ENCODE data around the gene FAM216A.
"Not testable (repeated sequence)": the region's sequence is repeated elsewhere in the genome, so short reads cannot be mapped to it uniquely, and the experiment has no call there.

- TF ChIP-seq, protein P1, sequence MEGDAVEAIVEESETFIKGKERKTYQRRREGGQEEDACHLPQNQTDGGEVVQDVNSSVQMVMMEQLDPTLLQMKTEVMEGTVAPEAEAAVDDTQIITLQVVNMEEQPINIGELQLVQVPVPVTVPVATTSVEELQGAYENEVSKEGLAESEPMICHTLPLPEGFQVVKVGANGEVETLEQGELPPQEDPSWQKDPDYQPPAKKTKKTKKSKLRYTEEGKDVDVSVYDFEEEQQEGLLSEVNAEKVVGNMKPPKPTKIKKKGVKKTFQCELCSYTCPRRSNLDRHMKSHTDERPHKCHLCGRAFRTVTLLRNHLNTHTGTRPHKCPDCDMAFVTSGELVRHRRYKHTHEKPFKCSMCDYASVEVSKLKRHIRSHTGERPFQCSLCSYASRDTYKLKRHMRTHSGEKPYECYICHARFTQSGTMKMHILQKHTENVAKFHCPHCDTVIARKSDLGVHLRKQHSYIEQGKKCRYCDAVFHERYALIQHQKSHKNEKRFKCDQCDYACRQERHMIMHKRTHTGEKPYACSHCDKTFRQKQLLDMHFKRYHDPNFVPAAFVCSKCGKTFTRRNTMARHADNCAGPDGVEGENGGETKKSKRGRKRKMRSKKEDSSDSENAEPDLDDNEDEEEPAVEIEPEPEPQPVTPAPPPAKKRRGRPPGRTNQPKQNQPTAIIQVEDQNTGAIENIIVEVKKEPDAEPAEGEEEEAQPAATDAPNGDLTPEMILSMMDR (IDR thresholded peaks at IDR 0.05; ENCODE audit: insufficient read depth, low read depth, low read length) = not testable (repeated sequence)
- not testable (repeated sequence) for TF ChIP-seq EZH2 (IDR thresholded peaks at IDR 0.05; ENCODE audit: insufficient read depth, low read length)
Observed at GRCh38 chr12:110429676-110430075, 39.0 kb upstream of the FAM216A start.
